Natural killer cell treated with Interleukin-12 subunit alpha and Interleukin-12 subunit beta and Interleukin-15 and Interleukin-18, amount 100 ng/mL, for 72 hours (primary cell): ENCODE measurements around the gene GM2A. TPM values are rescaled to one million over a fixed set of nuclear protein-coding genes. Genes with fewer than 3 reads are reported as not detected.

Experiments used
- ATAC-seq, 2 donors: fragments of 150-1000 bp; cut with Tn5 transposase in 1 of 2; sonication (Bioruptor Pico), chemical (Tn5 transposase) in 1 of 2; 2 replicates each; pipeline ENCODE4 v1.10.0; 2021
- DNase-seq: peaks from one replicate; pipeline ENCODE4 v3.0.0; 2022; ENCODE audit warnings: low spot score
- H3K27ac Mint-ChIP-seq, 2 donors: 1 replicate in 1 of 2; 2 replicates in 1 of 2; pipeline ENCODE4 v1.8.0; 2022; ENCODE audit warnings: mixed read lengths in 2 of 2, mild to moderate bottlenecking in 1 of 2, moderate library complexity in 1 of 2
- H3K27me3 Mint-ChIP-seq, 2 donors: 1 replicate in 1 of 2; 2 replicates in 1 of 2; pipeline ENCODE4 v1.8.0; 2022; ENCODE audit warnings: mixed read lengths in 2 of 2
- H3K36me3 Mint-ChIP-seq: one replicate; pipeline ENCODE4 v1.8.0; 2022; ENCODE audit warnings: mixed read lengths
- H3K4me1 Mint-ChIP-seq, 2 donors: 1 replicate in 1 of 2; 2 replicates in 1 of 2; pipeline ENCODE4 v1.8.0; 2022; ENCODE audit warnings: low read depth in 2 of 2, mixed read lengths in 2 of 2, mild to moderate bottlenecking in 1 of 2
- H3K4me3 Mint-ChIP-seq: one replicate; pipeline ENCODE4 v1.8.0; 2022; ENCODE audit warnings: mixed read lengths
- H3K9me3 Mint-ChIP-seq: 2 replicates; pipeline ENCODE4 v1.8.0; 2022; ENCODE audit warnings: mixed read lengths
- total RNA-seq, 2 donors: library from RNA; stranded (reverse); gene quantifications; one replicate each; pipeline ENCODE4 v1.2.3, GENCODE V29; 2022

GM2A gene
- 10 to 100 TPM; 15.4 to 15.9 TPM for total RNA-seq

GRCh38 chr5:151252762-151253604 lies at the start of gene GM2A:
Gene GM2A, plus strand, starts transcription at chr5:151253185. Its CDS starts 32 bp downstream, at chr5:151253217.
- H3K4me1 Mint-ChIP-seq = peaks cover 36 to 38% of the 10 kb centered on the region in 2 donors
- H3K9me3 Mint-ChIP-seq = no peaks in the 10 kb centered on the region
- peak; percentile 97 for ATAC-seq

GRCh38 chr5:151204051-151204450 lies 48.9 kb upstream of the GM2A start:
- peak overlapping the region in 1 of 2 donors; percentile 35 for H3K27ac Mint-ChIP-seq
- DNase-seq (no peak), ATAC-seq (no peak)
- no peaks in the 10 kb centered on the region for H3K27me3 Mint-ChIP-seq
- no peaks in the 10 kb centered on the region for H3K9me3 Mint-ChIP-seq
- peaks cover 39 to 44% of the 10 kb centered on the region in 2 donors for H3K4me1 Mint-ChIP-seq
- no peak overlapping the region for H3K4me3 Mint-ChIP-seq
- H3K36me3 Mint-ChIP-seq = peaks cover 9% of the 10 kb centered on the region

More at GRCh38 chr5:151252762-151253604, at the start of gene GM2A:
- H3K27ac Mint-ChIP-seq = peak within 1 kb of the TSS; percentile 44 to 68
- H3K36me3 Mint-ChIP-seq = no peaks in the 10 kb centered on the region
- peak; percentile 100 for DNase-seq
- peak within 1 kb of the TSS; percentile 97 for H3K4me3 Mint-ChIP-seq
- H3K27me3 Mint-ChIP-seq = no peaks in the 10 kb centered on the region

DNA sequence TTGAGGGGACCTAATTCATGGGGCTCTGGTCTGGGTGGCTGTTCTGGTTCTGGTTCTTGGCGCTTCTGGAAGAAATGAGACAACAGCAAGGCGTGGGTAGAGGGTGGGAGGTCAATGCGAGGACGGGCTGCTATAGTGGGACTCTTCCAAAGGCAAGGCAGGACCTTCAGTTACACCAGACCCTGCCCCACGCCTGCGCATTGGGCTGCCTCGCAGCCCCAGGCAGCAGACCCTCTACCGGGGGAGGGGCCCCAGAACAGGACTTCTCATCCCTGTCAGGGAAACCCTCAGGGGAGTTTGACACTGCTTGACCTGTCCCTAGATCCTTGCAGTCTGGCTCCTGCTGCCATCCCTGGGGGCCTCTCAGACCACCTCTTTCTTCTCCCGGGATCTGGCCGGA lies 47.6 kb upstream of the GM2A start:
- DNase-seq (no peak), ATAC-seq (no peak)
- Mint-ChIP-seq H3K4me3 (no peak overlapping the region), H3K27ac (peak overlapping the region; percentile 44 to 81), H3K9me3 (no peaks in the 10 kb centered on the region), H3K27me3 (no peaks in the 10 kb centered on the region), H3K4me1 (peaks cover 46 to 48% of the 10 kb centered on the region in 2 donors), H3K36me3 (peaks cover 9% of the 10 kb centered on the region)

DNA sequence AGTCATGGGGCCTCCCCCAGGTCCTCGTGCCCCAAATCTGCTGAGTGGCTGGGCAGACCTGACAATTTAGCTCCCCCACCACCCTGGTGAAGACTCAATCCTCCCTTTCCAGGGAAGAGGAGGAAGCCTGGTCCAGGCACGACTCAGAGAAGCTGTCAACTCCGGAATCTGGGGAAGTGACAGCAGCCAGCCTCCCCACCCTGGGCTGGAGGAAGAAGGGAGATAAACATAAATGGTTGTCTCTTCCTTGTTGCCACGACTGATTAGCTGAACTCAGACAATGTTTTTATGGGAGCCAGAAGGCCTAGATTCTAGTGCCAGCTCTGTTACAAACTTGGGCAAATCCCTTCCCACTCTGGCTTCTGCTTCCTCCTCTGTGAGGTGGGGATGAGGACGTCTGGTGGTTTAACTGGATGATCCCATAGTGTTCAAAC lies 44.5 kb upstream of the GM2A start:
- peaks cover 4% of the 10 kb centered on the region for H3K36me3 Mint-ChIP-seq
- no peaks in the 10 kb centered on the region for H3K27me3 Mint-ChIP-seq
- DNase-seq (no peak), ATAC-seq (no peak)
- peak overlapping the region; percentile 57 for H3K4me3 Mint-ChIP-seq
- H3K4me1 Mint-ChIP-seq = peaks cover 49 to 51% of the 10 kb centered on the region in 2 donors
- peak overlapping the region; percentile 85 to 97 for H3K27ac Mint-ChIP-seq
- no peaks in the 10 kb centered on the region for H3K9me3 Mint-ChIP-seq

DNA sequence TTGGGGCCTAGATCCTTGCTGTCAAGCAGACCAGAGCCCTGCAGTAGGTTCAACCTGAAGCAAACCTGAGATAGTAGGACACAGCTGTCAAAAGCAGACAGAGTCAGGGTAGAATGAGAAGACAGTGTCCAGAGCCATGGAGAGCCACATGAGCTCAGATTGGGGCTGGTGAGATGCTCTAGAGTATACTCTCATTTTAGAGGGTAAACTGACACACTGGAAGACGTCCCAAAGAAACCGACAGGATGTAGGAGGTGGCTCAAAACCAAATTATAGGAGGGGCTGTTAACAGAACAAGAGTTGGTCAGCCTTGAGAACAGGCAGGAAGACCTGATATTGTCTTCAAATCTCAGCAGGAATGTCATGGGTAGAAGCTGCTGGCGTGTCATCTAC lies 40.6 kb upstream of the GM2A start:
- ATAC-seq (no peak), DNase-seq (no peak)
- Mint-ChIP-seq H3K27ac (peak overlapping the region; percentile 94 to 98), H3K36me3 (peaks cover 4% of the 10 kb centered on the region), H3K4me1 (peaks cover 59 to 67% of the 10 kb centered on the region in 2 donors), H3K27me3 (no peaks in the 10 kb centered on the region), H3K4me3 (peak overlapping the region; percentile 95), H3K9me3 (no peaks in the 10 kb centered on the region)

DNA sequence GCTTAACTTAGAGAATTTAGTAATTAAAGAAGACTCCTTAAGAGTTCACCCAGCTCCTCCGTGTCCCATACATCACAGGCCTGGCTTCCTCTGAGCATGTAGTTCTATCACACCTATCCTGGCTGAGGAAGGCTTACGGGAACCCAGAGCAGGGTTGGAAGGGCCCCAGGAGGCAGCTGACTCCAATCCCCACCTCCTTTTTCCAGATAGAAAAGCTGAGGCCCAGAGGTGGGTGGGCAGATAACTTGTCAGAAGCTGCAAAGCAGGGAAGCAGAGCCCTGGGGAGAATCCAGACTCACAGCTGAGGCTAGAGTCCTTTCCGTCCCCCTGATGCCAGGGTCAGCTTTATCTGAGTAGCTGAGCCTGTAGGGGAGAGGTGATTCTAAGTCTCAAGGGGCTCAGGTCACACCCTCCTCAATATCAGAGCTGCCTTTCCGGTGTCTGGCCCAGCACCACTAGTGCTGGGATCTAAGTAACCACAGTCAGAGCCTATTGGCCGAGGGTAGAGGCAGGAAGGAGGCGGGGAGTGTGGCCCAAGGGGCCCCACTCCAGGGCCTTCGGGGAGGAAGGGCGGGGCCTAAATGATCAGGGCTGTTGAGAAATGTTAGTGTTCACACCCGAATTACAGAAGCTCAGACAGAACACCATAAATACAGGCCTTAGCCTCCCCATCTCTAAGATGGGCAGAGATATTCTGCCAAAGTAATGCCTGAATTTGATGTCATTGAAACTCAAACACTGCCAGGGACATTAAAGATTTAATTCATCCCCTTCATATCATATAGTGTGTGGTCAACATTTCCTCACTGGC lies 39.0 kb upstream of the GM2A start:
- Mint-ChIP-seq H3K4me3 (peak overlapping the region; percentile 86), H3K9me3 (no peaks in the 10 kb centered on the region), H3K4me1 (peaks cover 63 to 72% of the 10 kb centered on the region in 2 donors), H3K27me3 (no peaks in the 10 kb centered on the region), H3K36me3 (peaks cover 4% of the 10 kb centered on the region), H3K27ac (peak overlapping the region; percentile 94 to 98)
- ATAC-seq = peak; percentile 96 to 97
- DNase-seq = peak; percentile 93

GRCh38 chr5:151214614-151215545 lies 38.1 kb upstream of the GM2A start:
- H3K27me3 Mint-ChIP-seq = no peaks in the 10 kb centered on the region
- peak overlapping the region; percentile 94 to 98 for H3K27ac Mint-ChIP-seq
- H3K4me3 Mint-ChIP-seq = peak overlapping the region; percentile 86
- peaks cover 5% of the 10 kb centered on the region for H3K36me3 Mint-ChIP-seq
- ATAC-seq (peak; percentile 55 to 63), DNase-seq (peak; percentile 61)
- no peaks in the 10 kb centered on the region for H3K9me3 Mint-ChIP-seq
- peaks cover 64 to 72% of the 10 kb centered on the region in 2 donors for H3K4me1 Mint-ChIP-seq

- Mint-ChIP-seq H3K9me3 (no peaks in the 10 kb centered on the region), H3K4me3 (peak overlapping the region; percentile 86), H3K36me3 (peaks cover 8% of the 10 kb centered on the region), H3K27ac (peak overlapping the region; percentile 94 to 98), H3K27me3 (no peaks in the 10 kb centered on the region), H3K4me1 (peaks cover 70 to 76% of the 10 kb centered on the region in 2 donors)
- no peak for ATAC-seq
- DNase-seq = no peak
Measured at GRCh38 chr5:151215546-151215880, 37.5 kb upstream of the GM2A start.

- H3K4me1 Mint-ChIP-seq = peaks cover 75 to 84% of the 10 kb centered on the region in 2 donors
- peak overlapping the region; percentile 49 for H3K4me3 Mint-ChIP-seq
- no peak for DNase-seq
- no peaks in the 10 kb centered on the region for H3K9me3 Mint-ChIP-seq
- peak overlapping the region; percentile 94 to 98 for H3K27ac Mint-ChIP-seq
- H3K27me3 Mint-ChIP-seq = no peaks in the 10 kb centered on the region
- peaks cover 14% of the 10 kb centered on the region for H3K36me3 Mint-ChIP-seq
- no peak for ATAC-seq
Measured at GRCh38 chr5:151216781-151217180, 36.2 kb upstream of the GM2A start.

- Mint-ChIP-seq H3K9me3 (no peaks in the 10 kb centered on the region), H3K27ac (peak overlapping the region; percentile 94 to 98), H3K36me3 (peaks cover 10% of the 10 kb centered on the region), H3K4me1 (peaks cover 77 to 87% of the 10 kb centered on the region in 2 donors), H3K27me3 (no peaks in the 10 kb centered on the region), H3K4me3 (peak overlapping the region; percentile 46)
- DNase-seq (no peak), ATAC-seq (no peak)
Measured at GRCh38 chr5:151218177-151218576, 34.8 kb upstream of the GM2A start.

DNA sequence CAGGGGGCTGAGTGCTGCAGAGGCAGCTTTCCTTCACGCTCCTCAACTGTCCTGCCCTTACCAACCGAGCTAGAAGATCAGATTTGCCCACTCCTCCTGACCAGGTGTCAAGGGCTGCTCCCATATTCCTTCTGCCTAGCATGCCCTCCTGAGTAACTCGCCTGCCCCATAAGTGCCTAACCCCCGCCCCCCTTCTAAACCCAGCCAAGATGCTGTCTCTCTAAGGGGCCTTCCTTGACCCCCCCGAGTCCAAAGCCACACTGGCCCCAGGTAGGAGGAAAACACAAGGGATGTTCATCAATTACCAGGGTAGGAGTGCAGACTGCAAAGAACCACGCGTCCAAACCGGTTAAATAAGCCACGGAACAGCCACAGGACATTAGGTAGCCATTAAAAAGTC lies 33.8 kb upstream of the GM2A start:
- Mint-ChIP-seq H3K4me1 (peaks cover 74 to 80% of the 10 kb centered on the region in 2 donors), H3K9me3 (no peaks in the 10 kb centered on the region), H3K36me3 (peaks cover 10% of the 10 kb centered on the region), H3K4me3 (no peak overlapping the region), H3K27me3 (no peaks in the 10 kb centered on the region), H3K27ac (peak overlapping the region; percentile 94 to 98)
- DNase-seq (no peak), ATAC-seq (no peak)

GRCh38 chr5:151219789-151220188 lies 33.2 kb upstream of the GM2A start:
- H3K36me3 Mint-ChIP-seq = peaks cover 10% of the 10 kb centered on the region
- peak overlapping the region; percentile 54 for H3K4me3 Mint-ChIP-seq
- H3K27me3 Mint-ChIP-seq = no peaks in the 10 kb centered on the region
- ATAC-seq (no peak), DNase-seq (no peak)
- no peaks in the 10 kb centered on the region for H3K9me3 Mint-ChIP-seq
- peaks cover 72 to 78% of the 10 kb centered on the region in 2 donors for H3K4me1 Mint-ChIP-seq
- H3K27ac Mint-ChIP-seq = peak overlapping the region; percentile 94 to 98

- H3K4me3 Mint-ChIP-seq = peak overlapping the region; percentile 87
- H3K27me3 Mint-ChIP-seq = no peaks in the 10 kb centered on the region
- DNase-seq = no peak
- no peaks in the 10 kb centered on the region for H3K9me3 Mint-ChIP-seq
- peaks cover 66 to 73% of the 10 kb centered on the region in 2 donors for H3K4me1 Mint-ChIP-seq
- ATAC-seq = peak in 1 of 2 donors; percentile 61
- peaks cover 10% of the 10 kb centered on the region for H3K36me3 Mint-ChIP-seq
- peak overlapping the region; percentile 94 to 98 for H3K27ac Mint-ChIP-seq
Measured at GRCh38 chr5:151221574-151221973, 31.4 kb upstream of the GM2A start.
